K562 (cell line): ENCODE results near the gene AFF2. TPM values are rescaled to one million over a fixed set of nuclear protein-coding genes. Genes with fewer than 3 reads are reported as not detected.

Experiments
- ATAC-seq: fragments of 200-7000 bp; cut with Tn5 transposase; 3 replicates; pipeline ENCODE4 v1.9.1; 2020; ENCODE audit warnings: moderate library complexity
- BruUV-seq: library from RNA; stranded (reverse); fragments of 400-500 nt; replicated peaks from 2 replicates; lab custom pipeline; 2021; lab: Mats Ljungman, UMichigan
- CTCF ChIA-PET: fragments of 300-600 bp; formaldehyde crosslinking; extraction: SDS; loops from one replicate; lab custom pipeline; 2021; ENCODE audit warnings: low intra/inter-chr PET ratio; lab: Yijun Ruan, JAX
- POLR2A ChIA-PET: fragments of 300-600, 350-650 bp; sonication (Branson Sonifier 250); formaldehyde crosslinking; extraction: SDS; loops from one replicate; lab custom pipeline; 2021; ENCODE audit warnings: antibody characterized with exemption, inconsistent platforms; lab: Yijun Ruan, JAX
- DNase-seq, 4 experiments: peaks; one replicate each; pipeline versions ENCODE4 v3.0.0 to v3.0.0-alpha.2; 2011 to 2018; ENCODE audit warnings: low spot score in 3 of 4, mixed read lengths in 3 of 4; ENCODE audit errors: extremely low read depth in 1 of 4
- FAIRE-seq: peaks from 2 replicates; lab custom pipeline; 2011; peaks lifted over from hg19 to GRCh38; lab: Jason Lieb, UNC
- H2AFZ ChIP-seq: 2 replicates; pipeline ENCODE4 v1.6.0; 2011; ENCODE audit warnings: low read depth, low read length, control low read depth, inconsistent platforms
- H3K27ac ChIP-seq: fragments of 200-600 bp; 3 replicates; pipeline ENCODE4 v1.8.0; 2011; ENCODE audit warnings: low read depth, mild to moderate bottlenecking, control low read depth, inconsistent platforms, low read length, moderate library complexity, mixed read lengths; ENCODE audit errors: extremely low read depth
- H3K27me3 ChIP-seq, 2 experiments: fragments of 300-600 bp in 1 of 2; 2 replicates in 1 of 2; 3 replicates in 1 of 2; pipeline versions ENCODE4 v1.6.0 to v1.8.0; 2011; ENCODE audit warnings: inconsistent platforms in 2 of 2, low read length in 2 of 2, mild to moderate bottlenecking in 1 of 2, mixed read lengths in 1 of 2, moderate library complexity in 1 of 2; ENCODE audit not compliant: control insufficient read depth in 2 of 2, insufficient read depth in 2 of 2
- H3K36me3 ChIP-seq: fragments of 300-600 bp; 3 replicates; pipeline ENCODE4 v1.8.0; 2011; ENCODE audit warnings: mild to moderate bottlenecking, low read length, inconsistent platforms; ENCODE audit not compliant: control insufficient read depth, insufficient read depth
- H3K4me1 ChIP-seq, 2 experiments: fragments of 200-600 bp in 1 of 2; replicated peaks in 1 of 2; 2 replicates in 1 of 2; 3 replicates in 1 of 2; pipeline versions ENCODE4 v1.5.1 to v1.8.0; 2011; ENCODE audit warnings: inconsistent platforms in 2 of 2, low read length in 2 of 2, mild to moderate bottlenecking in 1 of 2, mixed read lengths in 1 of 2, moderate library complexity in 1 of 2; ENCODE audit not compliant: control insufficient read depth in 2 of 2, insufficient read depth in 2 of 2
- H3K4me2 ChIP-seq: 2 replicates; pipeline ENCODE4 v1.6.1; 2011; ENCODE audit warnings: low read length, control low read depth, inconsistent platforms, mixed read lengths; ENCODE audit not compliant: insufficient read depth
- H3K4me3 ChIP-seq: fragments of 200-600 bp; sonication (generic), shearing (Covaris generic); 2 replicates; pipeline ENCODE4 v1.5.1; 2016; ENCODE audit warnings: control low read depth, inconsistent platforms
- H3K79me2 ChIP-seq: fragments of 200-600 bp; 3 replicates; pipeline ENCODE4 v1.8.0; 2011; ENCODE audit warnings: low read length, inconsistent platforms; ENCODE audit not compliant: control insufficient read depth, insufficient read depth
- H3K9ac ChIP-seq, 2 experiments: 2 replicates each; pipeline versions ENCODE4 v1.6.0 to v1.6.1; 2011; ENCODE audit warnings: low read depth in 2 of 2, low read length in 2 of 2, control low read depth in 1 of 2, inconsistent platforms in 1 of 2, mild to moderate bottlenecking in 1 of 2, mixed read lengths in 1 of 2; ENCODE audit not compliant: insufficient read depth in 1 of 2
- H3K9me1 ChIP-seq: one replicate; pipeline ENCODE4 v1.6.0; 2011; ENCODE audit warnings: inconsistent platforms, mild to moderate bottlenecking, low read length, moderate library complexity; ENCODE audit not compliant: control insufficient read depth, insufficient read depth
- H3K9me3 ChIP-seq: replicated peaks from 2 replicates; pipeline ENCODE4 v1.5.1; 2011; ENCODE audit warnings: low read depth, low read length, inconsistent platforms; ENCODE audit not compliant: control insufficient read depth, insufficient read depth
- H4K20me1 ChIP-seq: replicated peaks from 2 replicates; pipeline ENCODE4 v1.6.1; 2011; ENCODE audit warnings: low read length, inconsistent platforms, mixed read lengths; ENCODE audit not compliant: control insufficient read depth, insufficient read depth
- CTCF ChIP-seq, 3 experiments: IDR thresholded peaks in 2 of 3; conservative IDR thresholded peaks in 1 of 3; 2 replicates each; pipeline ENCODE4 v1.5.1; 2011 to 2012; ENCODE audit warnings: low read length in 3 of 3, mild to moderate bottlenecking in 3 of 3, control low read depth in 2 of 3, improper control_type of control experiment in 1 of 3, inconsistent platforms in 1 of 3, low read depth in 1 of 3, mixed read lengths in 1 of 3, moderate library complexity in 1 of 3; ENCODE audit not compliant: insufficient read depth in 2 of 3
- GATA2 ChIP-seq: sonication (generic); formaldehyde crosslinking; IDR thresholded peaks from 2 replicates; pipeline ENCODE4 v1.4.0; 2020; ENCODE audit warnings: mild to moderate bottlenecking, missing genetic modification reagents
- NR2C1 ChIP-seq, 2 experiments: fragments of 450-650 bp; IDR thresholded peaks; 2 replicates each; pipeline ENCODE4 v1.6.1; 2017; ENCODE audit warnings: mild to moderate bottlenecking in 2 of 2, antibody characterized with exemption in 1 of 2, inconsistent platforms in 1 of 2, missing compliant biosample characterization in 1 of 2, missing genetic modification characterization in 1 of 2
- PHF8 ChIP-seq: fragments of 200-600 bp; sonication (generic); IDR thresholded peaks from 2 replicates; pipeline ENCODE4 v1.6.1; 2012; ENCODE audit warnings: mixed run types, mild to moderate bottlenecking, inconsistent platforms, low read length, moderate library complexity, borderline replicate concordance
- POLR2A ChIP-seq: fragments of 450-650 bp; conservative IDR thresholded peaks from 2 replicates; pipeline ENCODE4 v1.6.1; 2016
- RNF2 ChIP-seq: sonication (generic); IDR thresholded peaks from 2 replicates; pipeline ENCODE4 v1.6.1; 2016
- SRSF7 ChIP-seq: fragments of 200-400 bp; formaldehyde crosslinking; optimal IDR thresholded peaks from 2 replicates; pipeline ENCODE3; 2017; ENCODE audit warnings: mild to moderate bottlenecking, low read depth, low read length
- TSC22D4 ChIP-seq: fragments of 450-650 bp; IDR thresholded peaks from 2 replicates; pipeline ENCODE4 v1.6.1; 2016; ENCODE audit warnings: missing genetic modification characterization, missing biosample characterization, control low read depth
- ZNF232 ChIP-seq: sonication (generic); formaldehyde crosslinking; IDR thresholded peaks from 2 replicates; pipeline ENCODE4 v1.8.0; 2022; ENCODE audit warnings: mild to moderate bottlenecking, missing genetic modification reagents
- ZNF277 ChIP-seq: fragments of 250-450 bp; sonication (Bioruptor Pico); IDR thresholded peaks from 2 replicates; pipeline ENCODE4 v1.8.0; 2022; ENCODE audit warnings: inconsistent platforms, mild to moderate bottlenecking, moderate library complexity, borderline replicate concordance
- WGBS: fragments of 100-300 bp; shearing (Covaris generic); methylation state at CpG from one replicate; pipeline ENCODE4 v1.1.6; 2016; ENCODE audit warnings: low coverage, mixed read lengths; ENCODE audit not compliant: insufficient coverage; ENCODE audit errors: missing lambda C conversion rate; 5-methylcytosine and 5-hydroxymethylcytosine counted together
- in situ Hi-C: fragments of 300-500 bp; cut with MboI; formaldehyde crosslinking; loops from 4 replicates; pipeline ENCODE4 v1.15.0; 2018; ENCODE audit warnings: inconsistent platforms, mixed read lengths
- intact Hi-C: fragments of 100-400 bp; cut with micrococcal nuclease; formaldehyde crosslinking; loops from 2 replicates; pipeline ENCODE4 v1.14.2; 2022
- polyA plus RNA-seq, 8 experiments: library from polyadenylated mRNA; depleted of rRNA in 4 of 8; stranded (reverse) in 5 of 8; unstranded in 3 of 8; fragments of >200 nt; fragmentation: Nextera tagmentation in 2 of 8; fragmentation: Illumina TruSeq in 1 of 8; extraction: Ambion mirVana in 2 of 8; extraction: Trizol in 1 of 8; gene quantifications; 2 replicates each; pipeline versions ENCODE4 v1.2.1 to v1.2.3, GENCODE V29; 2011 to 2014; ENCODE audit warnings: inconsistent platforms in 1 of 8, missing spikeins in 1 of 8
- total RNA-seq, 7 experiments: library from RNA; depleted of rRNA in 6 of 7; stranded (reverse); fragments of >200 nt in 6 of 7; fragmentation: Illumina TruSeq in 2 of 7; extraction: Trizol in 2 of 7; gene quantifications; 2 replicates each; pipeline versions ENCODE4 v1.2.1 to v1.2.3, GENCODE V29; 2011 to 2021; ENCODE audit warnings: low replicate concordance in 1 of 7

Gene AFF2
- total and polyA plus RNA-seq, 9 of the 15 experiments (the other 6 are each of a cell fraction or from before 2014, with no cell fraction given) = 0.01 to 0.20 (median 0.07) TPM

- intact Hi-C loops = no loop called here
Measured at GRCh38 chrX:148610328-148610698, 109.9 kb downstream of the AFF2 start.

More at GRCh38 chrX:148610328-148610698, 109.9 kb downstream of the AFF2 start:
- ChIA-PET CTCF (no interaction called here), POLR2A (no interaction called here)
- BruUV-seq = no TSS peak
- Histone ChIP-seq H3K27ac (no peak overlapping the region), H3K4me2 (no peak overlapping the region), H3K27me3 (no peaks in the 10 kb centered on the region), H2AFZ (no peak overlapping the region), H3K9ac (no peak overlapping the region), H4K20me1 (no peaks in the 10 kb centered on the region), H3K79me2 (no peaks in the 10 kb centered on the region), H3K9me1 (no peaks in the 10 kb centered on the region), H3K4me1 (no peaks in the 10 kb centered on the region), H3K36me3 (no peaks in the 10 kb centered on the region)
- in situ Hi-C loops = no loop called here
- no peak for ATAC-seq
- no peak for FAIRE-seq
- TF ChIP-seq ZNF232 (CRISPR knock-in tag) (no peak), POLR2A (no peak), CTCF (IDR thresholded peaks at IDR 0.05 in 2 of 3, conservative IDR thresholded peaks at IDR 0.05 in 1 of 3; ENCODE audit: insufficient read depth in 2 of 3, low read depth in 1 of 3, low read length in 3 of 3) (no peak), SRSF7 (no peak), GATA2 (CRISPR knock-in tag) (no peak), TSC22D4 (tag) (no peak), NR2C1 (IDR thresholded peaks at IDR 0.05) (no peak), NR2C1 (tag; IDR thresholded peaks at IDR 0.05) (no peak), PHF8 (no peak), RNF2 (no peak), ZNF277 (CRISPR knock-in tag) (no peak)
- TF ChIP-seq, all 486 proteins: peak for 0
- Histone ChIP-seq H3K9me3 (no peaks in the 10 kb centered on the region), H3K4me3 (no peak overlapping the region)
- WGBS = 21% methylated on average over 3 of the region's 3 CpGs
- no peak for DNase-seq
